MM.1S (cell line): ENCODE measurements around the gene MCF2L2.

Experiments
- CTCF ChIP-seq: fragments of 300-600 bp; sonication (generic); IDR thresholded peaks from 2 replicates; pipeline ENCODE4 v1.5.1; 2016; ENCODE audit warnings: antibody characterized with exemption, low read length, mixed read lengths
- EZH2 ChIP-seq: fragments of 300-600 bp; sonication (generic); optimal IDR thresholded peaks from 2 replicates; pipeline ENCODE3; 2017; ENCODE audit warnings: low read depth, mild to moderate bottlenecking, antibody characterized with exemption, low read length, mixed read lengths
- EZH2phosphoT487 ChIP-seq: fragments of 300-600 bp; sonication (generic); IDR thresholded peaks from 2 replicates; pipeline ENCODE4 v1.6.1; 2018; ENCODE audit warnings: antibody characterized with exemption, low read length

- TF ChIP-seq CTCF (no peak), EZH2phosphoT487 (no peak), EZH2 (no peak)
Observed at GRCh38 chr3:183438735-183439134, 10.3 kb upstream of the MCF2L2 start.
